Measurements from ENCODE around the gene FCAMR.

The FCAMR gene, protein sequence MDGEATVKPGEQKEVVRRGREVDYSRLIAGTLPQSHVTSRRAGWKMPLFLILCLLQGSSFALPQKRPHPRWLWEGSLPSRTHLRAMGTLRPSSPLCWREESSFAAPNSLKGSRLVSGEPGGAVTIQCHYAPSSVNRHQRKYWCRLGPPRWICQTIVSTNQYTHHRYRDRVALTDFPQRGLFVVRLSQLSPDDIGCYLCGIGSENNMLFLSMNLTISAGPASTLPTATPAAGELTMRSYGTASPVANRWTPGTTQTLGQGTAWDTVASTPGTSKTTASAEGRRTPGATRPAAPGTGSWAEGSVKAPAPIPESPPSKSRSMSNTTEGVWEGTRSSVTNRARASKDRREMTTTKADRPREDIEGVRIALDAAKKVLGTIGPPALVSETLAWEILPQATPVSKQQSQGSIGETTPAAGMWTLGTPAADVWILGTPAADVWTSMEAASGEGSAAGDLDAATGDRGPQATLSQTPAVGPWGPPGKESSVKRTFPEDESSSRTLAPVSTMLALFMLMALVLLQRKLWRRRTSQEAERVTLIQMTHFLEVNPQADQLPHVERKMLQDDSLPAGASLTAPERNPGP

GRCh38 chr1:206970446-206970845 is at the start of gene FCAMR:
Gene FCAMR (minus strand): TSS chr1:206970460. CDS start chr1:206970125, 335 bp downstream.
- peak; percentile 6 for DNase-seq

GRCh38 chr1:207019661-207020060 is 49.4 kb upstream of the FCAMR start:
- no peak for DNase-seq

DNA sequence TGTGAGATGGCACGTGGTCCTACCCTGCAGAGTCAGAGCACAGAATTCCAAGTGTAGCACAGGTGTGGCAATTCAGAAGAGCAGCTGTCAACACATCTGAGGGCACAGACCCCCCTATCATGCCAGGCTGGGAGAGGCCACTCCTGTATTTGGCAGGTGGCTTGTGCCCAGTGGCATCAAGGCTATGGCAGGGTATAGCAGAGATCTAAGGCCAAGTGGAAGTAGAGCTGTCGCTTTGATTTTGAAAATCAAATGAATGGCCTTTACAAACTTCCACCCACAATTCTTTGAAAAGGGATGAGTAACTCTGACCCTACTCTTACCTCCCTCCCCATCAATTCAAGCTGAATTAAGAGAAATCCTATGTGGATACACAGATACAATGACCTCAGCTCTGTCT is 48.9 kb upstream of the FCAMR start:
- no peak for DNase-seq

- DNase-seq = no peak
Observed at GRCh38 chr1:207018707-207019106, 48.4 kb upstream of the FCAMR start.

GRCh38 chr1:207017615-207018559 is 47.6 kb upstream of the FCAMR start:
- no peak for DNase-seq

- DNase-seq = no peak
Observed at GRCh38 chr1:207015791-207016190, 45.5 kb upstream of the FCAMR start.

GRCh38 chr1:207014728-207015127 is 44.5 kb upstream of the FCAMR start:
- no peak for DNase-seq

GRCh38 chr1:207013321-207014085 is 43.2 kb upstream of the FCAMR start:
- no peak for DNase-seq

- DNase-seq = no peak
Observed at GRCh38 chr1:207010726-207011125, 40.5 kb upstream of the FCAMR start.

DNA sequence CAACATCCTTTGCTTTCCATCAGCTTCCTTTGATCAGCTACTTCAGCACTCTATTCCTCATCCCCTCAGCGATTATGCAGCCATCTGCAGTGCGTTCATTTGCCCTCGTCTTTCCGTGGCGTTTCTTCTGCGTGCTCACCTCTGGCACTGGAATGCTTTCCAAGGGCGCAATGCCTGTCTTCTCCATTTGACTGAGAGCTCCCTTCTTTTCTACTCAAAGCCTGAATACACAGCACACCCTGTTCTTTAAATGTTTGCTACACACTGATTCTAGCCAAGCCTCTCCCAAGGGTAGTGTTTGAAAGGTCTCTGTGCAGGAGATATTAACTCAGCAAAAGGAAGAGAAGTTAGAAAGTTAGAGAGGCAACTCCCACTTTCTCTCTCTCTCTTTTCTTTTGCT is 39.7 kb upstream of the FCAMR start:
- no peak for DNase-seq

- DNase-seq = no peak
Observed at GRCh38 chr1:207009182-207009850, 39.1 kb upstream of the FCAMR start.

GRCh38 chr1:207007352-207008033 is 37.2 kb upstream of the FCAMR start:
- DNase-seq = no peak

DNA sequence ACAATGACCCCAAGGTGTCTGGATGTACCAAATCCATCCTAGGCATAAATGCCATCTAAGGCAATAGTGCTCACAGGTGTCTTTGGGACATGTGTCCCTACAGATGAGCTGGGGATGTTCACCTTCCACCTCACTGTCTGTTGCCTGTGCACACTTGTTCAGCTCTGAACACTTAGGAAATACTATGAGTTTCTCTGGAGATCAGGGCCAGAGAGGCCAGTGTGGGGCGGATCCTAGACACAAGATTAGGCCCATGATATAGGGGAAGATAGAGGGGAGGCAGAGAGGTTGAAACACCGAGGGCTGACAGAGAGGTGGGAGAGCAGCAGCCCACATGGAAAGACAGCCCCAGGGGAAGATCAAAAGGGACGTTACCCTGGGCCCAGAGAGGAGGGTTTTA is 36.7 kb upstream of the FCAMR start:
- no peak for DNase-seq

GRCh38 chr1:207006083-207006482 is 35.8 kb upstream of the FCAMR start:
- DNase-seq = no peak

DNA sequence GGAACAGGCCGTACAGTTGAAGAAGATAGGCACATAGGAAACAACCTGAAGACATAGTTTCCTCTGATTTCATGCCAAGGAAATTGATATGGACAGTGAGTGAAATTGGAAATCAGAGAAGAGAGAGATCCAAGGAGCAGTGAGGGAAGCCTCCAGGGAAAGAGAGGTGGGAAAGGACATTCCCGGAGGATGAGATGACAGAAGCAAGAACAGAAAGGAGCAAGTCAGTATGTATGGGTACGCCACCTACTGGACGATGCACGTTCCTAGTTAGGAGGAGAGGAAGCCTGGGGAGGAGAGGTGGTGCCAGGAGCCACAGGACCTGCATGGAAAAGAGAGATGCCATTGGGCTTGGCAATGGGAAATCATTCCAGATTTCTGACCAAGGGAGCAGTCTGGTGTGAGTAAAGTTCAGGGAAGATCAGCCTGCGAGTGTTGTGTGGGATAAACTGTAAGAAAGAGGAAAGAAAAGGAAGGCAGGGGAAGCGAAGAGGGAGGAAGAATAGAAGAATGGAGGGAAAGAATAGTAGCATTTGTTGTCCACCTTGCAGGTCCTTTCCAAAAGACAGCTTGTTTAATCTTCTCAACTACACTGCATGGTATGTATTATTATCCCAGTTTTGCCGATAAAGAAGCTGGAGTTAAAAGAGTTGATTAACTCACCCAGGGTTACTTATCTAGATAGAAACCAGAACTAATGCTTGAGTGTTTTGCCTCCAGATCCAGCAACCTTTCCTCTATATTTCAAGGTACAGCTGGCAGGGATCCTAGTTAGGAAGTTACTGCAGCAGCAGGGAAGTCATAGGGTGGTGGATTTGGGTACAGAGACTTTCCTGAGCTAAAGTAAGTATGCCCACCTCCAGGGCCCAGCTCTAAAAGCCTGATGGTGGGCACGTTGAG is 34.9 kb upstream of the FCAMR start:
- no peak for DNase-seq

DNA sequence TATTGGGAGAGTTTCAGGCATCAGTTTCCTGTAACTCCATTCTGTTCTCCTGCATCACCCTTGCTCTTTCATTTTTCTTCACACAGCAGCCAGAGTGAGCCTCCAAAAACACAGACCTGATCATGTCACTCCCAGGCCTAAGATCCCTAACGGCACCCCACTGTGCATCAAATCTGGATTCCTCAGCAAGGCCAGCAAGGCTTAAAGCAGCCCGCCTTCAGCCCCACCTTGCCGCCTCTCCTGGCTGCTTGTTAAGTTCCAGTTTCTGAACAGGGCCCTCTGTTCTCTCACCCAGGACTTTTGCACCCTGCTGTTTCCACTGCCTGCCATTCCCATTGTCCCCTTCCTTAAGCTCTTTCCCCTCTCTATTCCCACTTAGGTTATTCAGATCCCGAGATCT is 33.0 kb upstream of the FCAMR start:
- no peak for DNase-seq

DNA sequence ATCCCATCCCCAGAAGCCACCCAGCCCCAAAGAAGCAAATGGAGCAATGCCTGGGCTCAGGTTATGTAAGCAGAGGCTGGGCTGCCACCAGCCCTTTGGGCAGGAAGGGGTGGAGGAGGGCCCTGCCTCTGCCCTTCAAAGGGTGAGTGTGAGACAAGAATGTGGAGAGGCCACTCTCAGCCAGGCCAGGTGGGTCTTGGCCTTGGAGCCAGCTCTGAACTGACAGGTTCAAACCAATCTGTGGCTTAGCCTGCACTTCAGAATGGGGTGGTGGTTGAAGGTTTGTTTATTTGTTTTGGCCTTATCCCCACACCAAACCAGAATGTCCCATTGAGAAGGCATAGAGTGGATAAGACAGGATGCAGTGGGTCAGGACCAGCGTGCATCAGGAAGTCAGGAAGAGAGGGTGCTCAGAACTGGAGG is 32.5 kb upstream of the FCAMR start:
- DNase-seq = no peak

DNA sequence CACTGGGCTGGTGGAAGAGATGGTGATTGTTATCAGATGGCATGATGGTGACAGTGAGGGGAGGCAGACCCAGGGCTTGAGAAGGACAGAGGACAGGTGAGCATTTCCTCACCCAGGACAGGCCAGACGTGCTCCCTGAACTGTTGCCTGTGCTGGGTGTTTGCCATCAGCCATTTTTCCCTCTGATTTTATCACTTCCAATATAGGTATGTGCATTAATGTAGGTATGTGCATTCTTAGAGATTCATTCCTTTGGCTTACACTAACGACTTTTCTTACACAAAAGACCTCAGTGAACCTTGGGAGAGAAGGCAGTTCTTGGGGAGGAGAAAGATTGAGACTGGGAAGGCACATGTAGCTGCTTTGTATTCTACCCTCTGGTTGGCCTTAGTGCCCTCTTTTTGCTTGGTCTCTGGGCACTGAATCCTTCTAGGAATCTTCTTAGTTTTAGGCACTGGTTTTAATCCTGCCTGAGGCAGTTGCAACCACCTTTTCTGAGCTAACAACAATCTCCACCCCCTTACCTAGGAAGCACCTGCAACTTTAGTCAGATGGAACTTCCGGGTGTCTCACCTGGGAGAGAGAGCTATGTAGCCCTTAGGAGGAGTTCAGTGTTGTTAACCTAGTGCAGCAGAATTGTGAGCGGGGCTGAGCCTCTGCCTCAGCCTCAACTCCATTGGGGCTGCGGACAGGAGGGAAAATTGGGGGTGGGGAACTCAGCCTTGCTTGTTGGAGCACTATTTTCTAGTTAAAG is 31.4 kb upstream of the FCAMR start:
- DNase-seq = no peak

GRCh38 chr1:207000651-207001291 is 30.5 kb upstream of the FCAMR start:
- no peak for DNase-seq
